HG02981 (cell line): Measurements from ENCODE around the gene PURA.
A peak's percentile ranks its signal among the peaks of the same experiment; 100 is the strongest.
"Not testable (repeated sequence)": the region's sequence is repeated elsewhere in the genome, so short reads cannot be mapped to it uniquely, and the experiment has no call there.

Source experiments
- ATAC-seq: cut with Tn5 transposase; IDR thresholded peaks from one replicate; pipeline ENCODE4 v1.9.1; 2021; ENCODE audit warnings: mild to moderate bottlenecking, moderate library complexity; ENCODE audit not compliant: unreplicated experiment

The PURA gene

DNA sequence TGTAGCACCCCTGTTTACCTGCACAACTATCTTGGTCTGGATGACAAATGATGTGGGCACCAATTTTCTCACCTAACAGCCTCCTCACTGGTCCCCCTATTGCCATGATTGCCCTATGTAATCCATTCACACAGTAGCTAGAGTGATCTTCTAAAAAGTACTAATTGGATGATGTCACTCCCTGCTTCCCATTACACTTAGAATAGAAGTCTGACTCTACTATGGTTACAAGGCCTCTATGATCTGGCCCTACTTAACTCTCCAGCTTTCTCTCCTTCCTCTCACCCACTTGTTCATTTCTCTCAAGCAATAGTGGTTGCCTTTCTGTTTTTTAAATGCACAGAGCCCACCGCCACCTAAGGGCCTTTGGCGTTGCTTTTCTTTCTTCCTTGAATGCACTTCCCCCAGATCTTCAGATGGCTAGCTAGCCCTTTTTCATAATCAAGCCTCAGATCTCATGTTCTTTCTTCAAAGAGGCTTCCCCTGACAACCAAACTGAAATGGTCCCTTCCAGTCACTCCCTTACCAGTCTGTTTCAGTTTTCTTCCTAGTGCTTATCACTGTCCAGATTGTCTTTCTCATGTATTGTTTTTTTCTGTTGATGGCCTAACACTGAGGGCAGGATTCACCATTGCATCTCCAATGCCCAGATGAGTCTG lies 20.5 kb downstream of the PURA start:
- ATAC-seq: no peak

GRCh38 chr5:140135127-140135526 lies 21.2 kb downstream of the PURA start:
- ATAC-seq: no peak

- ATAC-seq: no peak
Measured at GRCh38 chr5:140136624-140137023, 22.7 kb downstream of the PURA start.

GRCh38 chr5:140140435-140140834 lies 26.5 kb downstream of the PURA start:
- ATAC-seq: no peak

- ATAC-seq: no peak
Measured at GRCh38 chr5:140141241-140141640, 27.3 kb downstream of the PURA start.

DNA sequence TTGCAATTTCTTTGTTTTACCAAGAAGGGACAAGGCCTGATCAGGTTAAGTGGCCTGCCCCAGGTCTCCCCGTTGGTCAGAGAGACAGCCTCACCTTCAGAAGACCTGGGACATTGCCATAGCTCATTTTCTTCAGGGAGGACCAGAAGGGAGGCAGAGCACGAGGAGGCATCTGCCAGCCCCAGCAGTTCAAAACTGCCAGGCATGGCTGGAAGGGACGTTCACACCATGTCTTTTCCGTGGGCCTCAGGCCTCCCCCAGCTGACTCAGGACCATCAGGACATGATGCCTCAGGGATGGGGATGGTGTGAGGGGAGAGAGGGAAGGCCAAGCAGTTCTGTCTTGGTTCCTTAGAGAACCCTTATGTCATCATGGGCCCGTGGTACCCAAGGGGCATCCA lies 28.3 kb downstream of the PURA start:
- ATAC-seq: no peak

- ATAC-seq: no peak
Measured at GRCh38 chr5:140142856-140143255, 28.9 kb downstream of the PURA start.

DNA sequence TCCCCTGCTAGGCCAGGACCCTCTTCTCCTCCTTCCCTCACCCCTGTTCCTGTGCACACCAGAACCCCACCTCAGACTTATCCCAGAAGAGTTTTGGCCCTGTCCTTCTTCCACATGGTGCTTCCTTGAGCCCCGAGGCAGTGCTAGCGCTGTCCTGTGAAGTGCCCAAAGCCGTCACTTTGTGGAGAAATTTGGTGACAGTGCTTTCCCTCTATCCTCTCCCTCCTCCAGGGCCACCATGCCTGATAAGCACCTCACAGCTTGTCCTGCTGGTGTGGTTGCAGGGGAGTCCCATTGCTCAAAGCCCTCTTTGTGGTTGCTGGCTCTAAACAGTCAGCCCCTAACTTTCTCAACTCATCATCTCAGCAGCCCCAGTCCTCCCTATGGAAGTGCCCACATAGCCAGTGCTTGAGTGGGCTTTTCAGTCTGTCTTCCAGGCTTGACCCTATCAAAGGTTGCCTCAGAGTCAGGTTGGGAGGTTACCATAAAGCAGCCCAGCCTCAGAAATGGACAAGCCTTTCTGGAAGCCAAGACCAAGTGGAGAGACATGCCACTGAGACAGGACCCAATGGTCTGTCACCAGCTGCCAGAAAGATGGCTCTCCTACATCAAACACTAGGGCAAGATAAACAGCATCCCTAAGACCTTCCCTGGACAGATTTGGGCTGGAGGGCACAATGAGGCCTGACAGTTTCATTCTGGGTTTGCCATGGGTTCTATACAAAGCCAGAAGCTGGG lies 29.8 kb downstream of the PURA start:
- no peak for ATAC-seq

GRCh38 chr5:140145256-140145655 lies 31.3 kb downstream of the PURA start:
- no peak for ATAC-seq

DNA sequence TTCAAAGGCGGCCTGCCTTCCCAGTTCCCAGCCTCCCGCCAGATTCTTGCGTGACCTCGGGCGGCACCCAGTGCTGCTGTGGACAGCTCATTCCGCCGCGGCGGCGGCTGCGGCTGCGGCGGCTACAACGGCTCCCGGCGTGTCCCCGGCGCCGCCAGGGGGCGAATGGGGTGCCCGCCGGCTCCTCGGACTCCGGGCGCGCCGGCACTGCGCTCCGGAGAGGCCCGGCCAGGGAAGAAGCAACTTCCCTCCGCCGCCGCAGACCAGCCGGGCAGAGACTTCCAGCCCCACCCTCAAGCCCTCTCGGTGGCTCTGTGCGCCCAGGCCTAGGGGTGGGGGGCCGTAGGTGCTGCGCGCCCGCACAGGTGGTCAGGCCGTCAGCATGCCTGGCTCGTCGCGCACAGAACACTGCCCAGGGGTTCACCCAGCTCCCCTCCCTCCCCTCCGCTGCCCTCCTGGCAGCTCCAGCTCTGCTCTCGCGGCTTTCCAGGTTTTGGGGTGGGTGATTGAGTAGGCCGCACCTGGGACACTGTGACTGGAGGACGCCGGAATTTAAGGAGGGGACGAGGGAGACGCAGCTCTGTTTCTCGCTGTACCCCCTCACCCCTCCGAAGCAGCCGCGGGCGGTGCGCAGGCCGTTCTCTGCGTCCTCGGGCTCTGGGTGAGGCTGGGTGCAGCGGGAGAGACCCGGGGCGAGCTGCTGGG lies 32.1 kb downstream of the PURA start:
- peak; percentile 45 for ATAC-seq

- no peak for ATAC-seq
Measured at GRCh38 chr5:140146523-140146842, 32.6 kb downstream of the PURA start.

GRCh38 chr5:140147460-140147859 lies 33.6 kb downstream of the PURA start:
- ATAC-seq: no peak

DNA sequence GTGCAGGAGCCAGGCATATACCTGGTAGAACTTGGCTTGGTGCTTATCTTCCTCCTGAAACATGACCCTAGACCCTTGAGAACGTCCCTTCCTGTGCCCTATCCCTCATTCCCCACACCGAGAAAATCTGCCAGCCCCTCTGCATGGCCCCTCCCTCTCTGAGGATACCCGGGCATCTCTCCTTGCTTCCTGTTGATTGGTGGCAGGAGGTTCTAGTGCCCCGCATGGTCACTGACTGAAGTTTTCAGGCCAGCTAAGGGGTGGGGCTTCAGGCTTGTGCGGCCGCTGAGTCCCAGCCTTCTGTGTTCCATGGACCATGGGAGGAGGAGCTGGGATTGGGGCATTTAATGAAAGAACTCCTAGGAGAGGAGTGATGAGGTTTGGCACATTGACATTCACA lies 34.6 kb downstream of the PURA start:
- ATAC-seq: no peak

DNA sequence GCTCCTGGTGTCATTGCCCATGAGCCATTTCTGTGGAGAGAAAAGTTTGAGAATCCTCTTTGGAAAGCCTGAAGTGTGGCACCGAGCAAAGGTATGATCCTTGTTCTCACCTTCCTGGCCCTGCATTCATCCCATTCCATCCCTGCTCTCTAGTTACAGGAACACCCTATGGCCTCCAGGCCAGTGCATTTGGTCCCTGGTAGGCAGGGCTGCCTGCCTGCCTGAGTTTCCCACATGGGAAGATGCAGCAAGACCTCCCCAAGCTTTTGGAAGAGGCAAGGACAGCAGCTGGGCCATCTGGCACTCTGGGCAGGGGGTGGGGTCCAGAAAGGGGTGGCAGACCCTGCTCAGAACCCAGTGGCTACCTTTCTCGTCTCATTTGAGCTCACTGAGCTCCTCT lies 36.3 kb downstream of the PURA start:
- no peak for ATAC-seq

GRCh38 chr5:140151144-140152021 lies 37.5 kb downstream of the PURA start:
- ATAC-seq: no peak

GRCh38 chr5:140152022-140152999 lies 38.4 kb downstream of the PURA start:
- ATAC-seq: no peak

DNA sequence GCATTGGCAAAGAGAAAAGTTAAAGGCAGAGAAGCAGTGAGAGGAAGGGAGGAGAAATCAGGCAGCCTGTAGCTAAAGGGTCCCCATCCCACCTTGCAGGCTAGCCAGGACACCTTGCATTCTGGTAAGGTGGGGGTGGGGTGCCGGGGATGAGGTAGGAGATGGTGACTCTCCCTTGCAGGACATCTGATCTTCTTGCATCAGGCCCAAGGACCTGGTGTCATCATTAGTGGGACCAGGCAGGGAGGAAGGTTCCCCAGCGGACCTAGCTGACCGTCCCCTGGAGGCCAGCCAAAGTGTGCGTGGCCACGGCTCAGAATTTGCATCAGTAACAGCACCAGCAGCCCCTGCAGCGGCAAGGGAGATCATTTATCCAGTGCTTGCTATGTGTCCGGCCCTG lies 39.3 kb downstream of the PURA start:
- no peak for ATAC-seq

- no peak for ATAC-seq
Measured at GRCh38 chr5:140153905-140154304, 40.0 kb downstream of the PURA start.

DNA sequence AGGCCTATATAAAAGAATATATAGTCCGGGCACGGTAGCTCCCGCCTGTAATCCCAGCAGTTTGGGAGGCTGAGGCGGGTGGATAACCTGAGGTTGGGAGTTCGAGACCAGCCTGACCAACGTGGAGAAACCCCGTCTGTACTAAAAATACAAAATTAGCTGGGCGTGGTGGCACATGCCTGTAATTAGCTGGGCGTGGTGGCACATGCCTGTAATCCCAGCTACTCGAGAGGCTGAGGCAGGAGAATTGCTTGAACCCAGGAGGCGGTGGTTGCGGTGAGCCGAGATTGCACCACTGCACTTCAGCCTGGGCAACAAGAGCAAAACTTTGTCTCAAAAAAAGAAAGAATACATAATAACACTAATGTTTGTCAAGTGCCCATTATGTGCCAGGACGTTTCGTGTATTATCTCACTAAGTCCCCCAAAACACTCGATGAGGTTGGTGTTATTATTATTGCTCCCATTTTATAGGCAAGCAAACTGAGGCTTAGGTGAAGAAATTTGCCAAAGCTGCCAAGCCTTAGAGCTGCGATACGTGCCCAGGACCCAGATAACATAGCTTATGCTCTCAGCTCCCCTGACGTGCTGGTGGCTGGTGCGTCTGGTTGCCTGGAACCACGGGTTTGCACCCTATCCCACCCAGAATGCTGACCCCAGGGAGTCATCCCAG lies 40.9 kb downstream of the PURA start:
- not testable (repeated sequence) for ATAC-seq
